Mucosa of descending colon (tissue), 3 donors: Measurements from ENCODE around the gene PPP1R8. TPM values are rescaled to one million over a fixed set of nuclear protein-coding genes. Genes with fewer than 3 reads are reported as not detected.

Experiments
- ATAC-seq: fragments of 200-7000 bp; cut with Tn5 transposase; one replicate; pipeline ENCODE4 v1.9.1; 2020; ENCODE audit warnings: mild to moderate bottlenecking, moderate library complexity
- DNase-seq, 3 donors: peaks; one replicate each; pipeline ENCODE4 v3.0.0-alpha.2; 2020
- H3K36me3 ChIP-seq: fragments of 200-600 bp; one replicate; pipeline ENCODE4 v1.8.0; 2021; ENCODE audit warnings: low read depth, mild to moderate bottlenecking
- H3K4me1 ChIP-seq: fragments of 200-600 bp; one replicate; pipeline ENCODE4 v1.8.0; 2021; ENCODE audit warnings: low read depth, mild to moderate bottlenecking
- H3K4me3 ChIP-seq: fragments of 200-600 bp; one replicate; pipeline ENCODE4 v1.8.0; 2021; ENCODE audit warnings: mild to moderate bottlenecking
- H3K9me3 ChIP-seq: fragments of 200-600 bp; one replicate; pipeline ENCODE4 v1.8.0; 2021; ENCODE audit warnings: mild to moderate bottlenecking
- CTCF ChIP-seq: fragments of 200-600 bp; IDR thresholded peaks from one replicate; pipeline ENCODE4 v1.8.0; 2022; ENCODE audit warnings: antibody characterized with exemption, mild to moderate bottlenecking
- intact Hi-C, 2 donors: fragments of 100-400 bp; cut with DNase I in 1 of 2; cut with micrococcal nuclease in 1 of 2; formaldehyde crosslinking; loops; one replicate each; pipeline versions ENCODE4 v1.11.0 to v1.11.1; 2022; cut with DNase I, micrococcal nuclease
- total RNA-seq, 3 donors: library from RNA; stranded (reverse); fragmentation: NEBNext Ultra II Directional in 2 of 3; extraction: Animal tissue kit (Norgen Biotek cat#: 25700) in 2 of 3; gene quantifications; one replicate each; pipeline versions ENCODE4 v1.2.1 to v1.2.4, GENCODE V29; 2021 to 2023
- donor health status: DM: no; HTN: no; CAD: no; lungs with moderate emphysema.
- donor health status: DM: no; HTN: no; CAD: no.
- donor health status: DM: no; HTN: yes; CAD: no.

PPP1R8 gene
- total RNA-seq, 3 donors from 2014 or later = 29.1 to 33.7 (median 31.0) TPM

- H3K9me3 ChIP-seq = no peaks in the 10 kb centered on the region
- intact Hi-C loops = no loop called here
- no peaks in the 10 kb centered on the region for H3K4me1 ChIP-seq
- no peaks in the 10 kb centered on the region for H3K36me3 ChIP-seq
- ATAC-seq (no peak), DNase-seq (no peak)
- TF ChIP-seq CTCF = no peak
- H3K4me3 ChIP-seq = no peak overlapping the region
Measured at GRCh38 chr1:27809883-27810282, 20.7 kb upstream of the PPP1R8 start.

- no peaks in the 10 kb centered on the region for H3K4me1 ChIP-seq
- H3K36me3 ChIP-seq = no peaks in the 10 kb centered on the region
- H3K9me3 ChIP-seq = no peaks in the 10 kb centered on the region
- intact Hi-C loops = no loop called here
- ATAC-seq = no peak
- DNase-seq = no peak
- TF ChIP-seq CTCF = no peak
- no peak overlapping the region for H3K4me3 ChIP-seq
Measured at GRCh38 chr1:27811741-27812500, 18.7 kb upstream of the PPP1R8 start.

- Histone ChIP-seq H3K9me3 (no peaks in the 10 kb centered on the region), H3K4me1 (peaks cover 6% of the 10 kb centered on the region), H3K36me3 (peaks cover 8% of the 10 kb centered on the region), H3K4me3 (no peak overlapping the region)
- DNase-seq (peak in 1 of 3 donors; percentile 36), ATAC-seq (peak; percentile 97)
- no peak for TF ChIP-seq CTCF
- intact Hi-C loops = no loop called here
Measured at GRCh38 chr1:27816921-27817630, 13.5 kb upstream of the PPP1R8 start.

- no peaks in the 10 kb centered on the region for H3K9me3 ChIP-seq
- no peak for TF ChIP-seq CTCF
- ATAC-seq (no peak), DNase-seq (no peak)
- intact Hi-C loops = no loop called here
- H3K36me3 ChIP-seq = peaks cover 11% of the 10 kb centered on the region
- peaks cover 6% of the 10 kb centered on the region for H3K4me1 ChIP-seq
- H3K4me3 ChIP-seq = no peak overlapping the region
Measured at GRCh38 chr1:27821761-27822315, 8.7 kb upstream of the PPP1R8 start.

GRCh38 chr1:27823784-27824183, 6.8 kb upstream of the PPP1R8 start:
- Histone ChIP-seq H3K4me1 (no peaks in the 10 kb centered on the region), H3K36me3 (peaks cover 11% of the 10 kb centered on the region), H3K4me3 (no peak overlapping the region), H3K9me3 (no peaks in the 10 kb centered on the region)
- ATAC-seq (no peak), DNase-seq (no peak)
- no peak for TF ChIP-seq CTCF
- intact Hi-C loops = no loop called here
